Upper lobe of left lung (tissue), 4 donors: Measurements from ENCODE around the gene SLC25A11.

Source experiments
- POLR2A ChIP-seq, 4 donors: fragments of 450-650 bp; IDR thresholded peaks; one replicate each; pipeline ENCODE4 v1.5.1; 2016 to 2017; ENCODE audit warnings: antibody characterized with exemption in 4 of 4, mild to moderate bottlenecking in 2 of 4
- POLR2AphosphoS5 ChIP-seq, 2 donors: sonication (generic); formaldehyde crosslinking; IDR thresholded peaks; one replicate each; pipeline ENCODE4 v1.5.1; 2017; ENCODE audit warnings: antibody characterized with exemption in 2 of 2
- TF ChIP-seq, protein P1 (sequence below), 6 experiments: fragments of 450-650 bp in 4 of 6; fragments of 200-600 bp in 2 of 6; sonication (generic) in 2 of 6; IDR thresholded peaks; one replicate each; pipeline ENCODE4 v1.5.1; 2016 to 2019; ENCODE audit warnings: antibody characterized with exemption in 6 of 6

GRCh38 chr17:4944163-4944553, 4.3 kb upstream of the SLC25A11 start:
- TF ChIP-seq POLR2AphosphoS5 (IDR thresholded peaks at IDR 0.05) (no peak), POLR2A (IDR thresholded peaks at IDR 0.05) (no peak)
- TF ChIP-seq, protein P1, sequence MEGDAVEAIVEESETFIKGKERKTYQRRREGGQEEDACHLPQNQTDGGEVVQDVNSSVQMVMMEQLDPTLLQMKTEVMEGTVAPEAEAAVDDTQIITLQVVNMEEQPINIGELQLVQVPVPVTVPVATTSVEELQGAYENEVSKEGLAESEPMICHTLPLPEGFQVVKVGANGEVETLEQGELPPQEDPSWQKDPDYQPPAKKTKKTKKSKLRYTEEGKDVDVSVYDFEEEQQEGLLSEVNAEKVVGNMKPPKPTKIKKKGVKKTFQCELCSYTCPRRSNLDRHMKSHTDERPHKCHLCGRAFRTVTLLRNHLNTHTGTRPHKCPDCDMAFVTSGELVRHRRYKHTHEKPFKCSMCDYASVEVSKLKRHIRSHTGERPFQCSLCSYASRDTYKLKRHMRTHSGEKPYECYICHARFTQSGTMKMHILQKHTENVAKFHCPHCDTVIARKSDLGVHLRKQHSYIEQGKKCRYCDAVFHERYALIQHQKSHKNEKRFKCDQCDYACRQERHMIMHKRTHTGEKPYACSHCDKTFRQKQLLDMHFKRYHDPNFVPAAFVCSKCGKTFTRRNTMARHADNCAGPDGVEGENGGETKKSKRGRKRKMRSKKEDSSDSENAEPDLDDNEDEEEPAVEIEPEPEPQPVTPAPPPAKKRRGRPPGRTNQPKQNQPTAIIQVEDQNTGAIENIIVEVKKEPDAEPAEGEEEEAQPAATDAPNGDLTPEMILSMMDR (IDR thresholded peaks at IDR 0.05) = no peak
